ENCODE results near the gene CAB39L.

The CAB39L gene

GRCh38 chr13:49262634-49263033 is 181.2 kb downstream of the CAB39L start:
- peaks cover 32% of the 10 kb centered on the region; the same call in 1 of the 2 replicates for H3K36me3 ChIP-seq (ENCODE audit: insufficient read depth, low read length)
- H3K79me2 ChIP-seq (ENCODE audit: insufficient read depth, low read length) = no peaks in the 10 kb centered on the region
- H4K20me1 ChIP-seq (ENCODE audit: insufficient read depth, low read length, poor library complexity, severe bottlenecking) = no peaks in the 10 kb centered on the region
- H3F3A ChIP-seq (ENCODE audit: low read depth) = no peaks in the 10 kb centered on the region
- no peak overlapping the region for H3K9ac ChIP-seq (ENCODE audit: low read depth, low read length, poor library complexity, severe bottlenecking)
- no peaks in the 10 kb centered on the region for H3K9me2 ChIP-seq (replicated peaks; ENCODE audit: low read depth, low read length)
- H3K4me2 ChIP-seq (ENCODE audit: low read depth, low read length, poor library complexity, severe bottlenecking) = no peak overlapping the region
- H2AFZ ChIP-seq (ENCODE audit: low read length) = no peak overlapping the region
- H3K9me3 ChIP-seq (ENCODE audit: insufficient read depth, low read depth, low read length) = no peaks in the 10 kb centered on the region
- H3K4me3 ChIP-seq (ENCODE audit: low read length, poor library complexity, severe bottlenecking) = no peak overlapping the region
- H3K27me3 ChIP-seq (ENCODE audit: insufficient read depth, low read length, poor library complexity, severe bottlenecking) = no peaks in the 10 kb centered on the region
- no peak for TF ChIP-seq CTCF (conservative IDR thresholded peaks at IDR 0.05; ENCODE audit: low read length)
- TF ChIP-seq EZH2phosphoT487 (IDR thresholded peaks at IDR 0.05; ENCODE audit: borderline replicate concordance) = no peak
- H3K4me1 ChIP-seq (ENCODE audit: insufficient read depth, low read length, poor library complexity, severe bottlenecking) = peaks cover 5% of the 10 kb centered on the region

- H3K9me3 ChIP-seq (ENCODE audit: insufficient read depth, low read depth, low read length) = no peaks in the 10 kb centered on the region
- H3F3A ChIP-seq (ENCODE audit: low read depth) = no peaks in the 10 kb centered on the region
- H3K4me3 ChIP-seq (ENCODE audit: low read length, poor library complexity, severe bottlenecking) = no peak overlapping the region
- H3K4me1 ChIP-seq (ENCODE audit: insufficient read depth, low read length, poor library complexity, severe bottlenecking) = peaks cover 29% of the 10 kb centered on the region
- no peaks in the 10 kb centered on the region for H3K9me2 ChIP-seq (replicated peaks; ENCODE audit: low read depth, low read length)
- H3K9ac ChIP-seq (ENCODE audit: low read depth, low read length, poor library complexity, severe bottlenecking) = no peak overlapping the region
- TF ChIP-seq CTCF (conservative IDR thresholded peaks at IDR 0.05; ENCODE audit: low read length) (no peak), EZH2phosphoT487 (IDR thresholded peaks at IDR 0.05; ENCODE audit: borderline replicate concordance) (no peak)
- no peak overlapping the region for H2AFZ ChIP-seq (ENCODE audit: low read length)
- H4K20me1 ChIP-seq (ENCODE audit: insufficient read depth, low read length, poor library complexity, severe bottlenecking) = no peaks in the 10 kb centered on the region
- no peaks in the 10 kb centered on the region for H3K27me3 ChIP-seq (ENCODE audit: insufficient read depth, low read length, poor library complexity, severe bottlenecking)
- peaks cover 54% of the 10 kb centered on the region for H3K36me3 ChIP-seq (ENCODE audit: insufficient read depth, low read length)
- no peak overlapping the region for H3K4me2 ChIP-seq (ENCODE audit: low read depth, low read length, poor library complexity, severe bottlenecking)
- 0 out of 2 replicates have a peak, but pooled peaks cover 6% of the 10 kb centered on the region for H3K79me2 ChIP-seq (ENCODE audit: insufficient read depth, low read length)
Measured at GRCh38 chr13:49259586-49259985, 184.3 kb downstream of the CAB39L start.
